Lower leg skin (tissue), 3 donors: Measurements from ENCODE around the gene SFSWAP.

Source experiments
- POLR2A ChIP-seq, 2 donors: fragments of 450-650 bp; IDR thresholded peaks; one replicate each; pipeline ENCODE4 v1.6.1; 2016 to 2017; ENCODE audit warnings: antibody characterized with exemption in 2 of 2, mild to moderate bottlenecking in 1 of 2, moderate library complexity in 1 of 2
- TF ChIP-seq, protein P1 (sequence below), 3 donors: fragments of 450-650 bp; IDR thresholded peaks; one replicate each; pipeline ENCODE4 v1.5.1; 2016; ENCODE audit warnings: antibody characterized with exemption in 3 of 3, mild to moderate bottlenecking in 3 of 3, moderate library complexity in 2 of 3

DNA sequence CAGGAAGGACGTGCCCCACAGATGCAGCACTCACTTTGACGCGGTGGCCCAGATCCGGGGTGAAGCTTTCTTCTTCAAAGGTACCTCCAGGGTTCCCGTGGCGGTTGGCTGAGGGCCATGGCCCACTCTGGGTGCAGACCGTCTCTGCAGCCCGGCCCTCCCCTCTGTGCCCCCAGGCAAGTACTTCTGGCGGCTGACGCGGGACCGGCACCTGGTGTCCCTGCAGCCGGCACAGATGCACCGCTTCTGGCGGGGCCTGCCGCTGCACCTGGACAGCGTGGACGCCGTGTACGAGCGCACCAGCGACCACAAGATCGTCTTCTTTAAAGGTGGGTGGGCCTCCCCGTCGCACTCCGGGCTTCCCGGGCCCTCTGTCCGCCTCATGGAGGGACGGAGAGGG lies 134.2 kb downstream of the SFSWAP start:
- TF ChIP-seq, protein P1, sequence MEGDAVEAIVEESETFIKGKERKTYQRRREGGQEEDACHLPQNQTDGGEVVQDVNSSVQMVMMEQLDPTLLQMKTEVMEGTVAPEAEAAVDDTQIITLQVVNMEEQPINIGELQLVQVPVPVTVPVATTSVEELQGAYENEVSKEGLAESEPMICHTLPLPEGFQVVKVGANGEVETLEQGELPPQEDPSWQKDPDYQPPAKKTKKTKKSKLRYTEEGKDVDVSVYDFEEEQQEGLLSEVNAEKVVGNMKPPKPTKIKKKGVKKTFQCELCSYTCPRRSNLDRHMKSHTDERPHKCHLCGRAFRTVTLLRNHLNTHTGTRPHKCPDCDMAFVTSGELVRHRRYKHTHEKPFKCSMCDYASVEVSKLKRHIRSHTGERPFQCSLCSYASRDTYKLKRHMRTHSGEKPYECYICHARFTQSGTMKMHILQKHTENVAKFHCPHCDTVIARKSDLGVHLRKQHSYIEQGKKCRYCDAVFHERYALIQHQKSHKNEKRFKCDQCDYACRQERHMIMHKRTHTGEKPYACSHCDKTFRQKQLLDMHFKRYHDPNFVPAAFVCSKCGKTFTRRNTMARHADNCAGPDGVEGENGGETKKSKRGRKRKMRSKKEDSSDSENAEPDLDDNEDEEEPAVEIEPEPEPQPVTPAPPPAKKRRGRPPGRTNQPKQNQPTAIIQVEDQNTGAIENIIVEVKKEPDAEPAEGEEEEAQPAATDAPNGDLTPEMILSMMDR (IDR thresholded peaks at IDR 0.05) = no peak
- no peak for TF ChIP-seq POLR2A (IDR thresholded peaks at IDR 0.05)
